Adrenal gland (tissue), 12 donors: ENCODE data around the gene RAB40C. TPM values are rescaled to one million over a fixed set of nuclear protein-coding genes. Genes with fewer than 3 reads are reported as not detected.

Experiments
- DNase-seq, 7 donors: peaks; one replicate each; pipeline ENCODE4 v3.0.0-alpha.2; 2019 to 2020
- H3K27ac ChIP-seq, 5 donors: fragments of 200-600 bp; sonication (generic) in 4 of 5; 1 replicate in 3 of 5; 2 replicates in 2 of 5; pipeline versions ENCODE4 v1.5.1 to v1.8.0; 2016 to 2020; ENCODE audit warnings: mild to moderate bottlenecking in 1 of 5
- H3K27me3 ChIP-seq: fragments of 200-600 bp; 2 replicates; pipeline ENCODE4 v1.8.0; 2021
- H3K36me3 ChIP-seq, 2 donors: fragments of 200-600 bp; replicated peaks in 1 of 2; 1 replicate in 1 of 2; 2 replicates in 1 of 2; pipeline versions ENCODE4 v1.5.1 to v1.8.0; 2018 to 2022
- H3K4me1 ChIP-seq, 2 donors: fragments of 200-600 bp; replicated peaks in 1 of 2; 1 replicate in 1 of 2; 2 replicates in 1 of 2; pipeline versions ENCODE4 v1.5.1 to v1.8.0; 2018 to 2021
- H3K4me3 ChIP-seq, 4 donors: fragments of 200-600 bp; sonication (generic) in 3 of 4; one replicate each; pipeline ENCODE4 v1.5.1; 2016 to 2018
- H3K9me3 ChIP-seq, 3 donors: fragments of 200-600 bp; sonication (generic) in 1 of 3; replicated peaks in 1 of 3; 1 replicate in 2 of 3; 2 replicates in 1 of 3; pipeline versions ENCODE4 v1.5.1 to v1.8.0; 2016 to 2021
- POLR2A ChIP-seq, 2 donors: fragments of 450-650 bp; IDR thresholded peaks; one replicate each; pipeline ENCODE4 v1.6.1; 2017; ENCODE audit warnings: antibody characterized with exemption in 2 of 2, mild to moderate bottlenecking in 2 of 2, moderate library complexity in 1 of 2
- WGBS, 4 donors: extraction: QIAGEN DNeasy Blood & Tissue Kit in 2 of 4; methylation state at CpG; one replicate each; pipeline versions ENCODE4 v1.1.5 to v1.1.7; 2013 to 2017; 5-methylcytosine and 5-hydroxymethylcytosine counted together
- intact Hi-C, 2 donors: fragments of 100-400 bp; cut with DNase I; formaldehyde crosslinking; loops; one replicate each; pipeline versions ENCODE4 v1.14.1 to v1.15.0; 2022 to 2023
- polyA plus RNA-seq, 3 donors: library from polyadenylated mRNA; stranded (reverse); fragments of 200-250 nt in 2 of 3; fragments of 350-450 nt in 1 of 3; fragmentation: Illumina TruSeq in 1 of 3; extraction: RNeasy Lipid Tissue Mini Kit (QIAGEN cat#74804) in 1 of 3; gene quantifications; one replicate each; pipeline ENCODE4 v1.2.3, GENCODE V29; 2013 to 2014
- total RNA-seq, 9 donors: library from RNA; depleted of rRNA in 4 of 9; stranded (reverse); fragments of >200 nt in 4 of 9; fragments of 120-200 nt in 1 of 9; fragmentation: NEBNext Ultra II Directional in 1 of 9; extraction: Animal tissue kit (Norgen Biotek cat#: 25700) in 1 of 9; gene quantifications; one replicate each; pipeline versions ENCODE4 v1.1.0 to v1.2.4, GENCODE V29; 2013 to 2023
- TF ChIP-seq, protein P1 (sequence below), 6 experiments: fragments of 450-650 bp in 4 of 6; fragments of 200-600 bp in 2 of 6; sonication (generic) in 1 of 6; IDR thresholded peaks; 1 replicate in 5 of 6; 2 replicates in 1 of 6; pipeline versions ENCODE4 v1.5.1 to v1.8.0; 2016 to 2021; ENCODE audit warnings: antibody characterized with exemption in 6 of 6, mild to moderate bottlenecking in 2 of 6, moderate library complexity in 1 of 6
- donor health status: healthy with polysubstance abuse.
- donor health status: Bipolar disorder and iron deficiency.
- donor health status: DM: yes; HTN: yes; CAD: no.
- donor health status: DM: no; HTN: no; CAD: no.
- donor health status: DM: no; HTN: no; CAD: no.
- donor health status: DM: yes; HTN: yes; CAD: no.

The RAB40C gene
- total and polyA plus RNA-seq, 12 donors = 2.3 to 36.2 (median 15.8) TPM

DNA sequence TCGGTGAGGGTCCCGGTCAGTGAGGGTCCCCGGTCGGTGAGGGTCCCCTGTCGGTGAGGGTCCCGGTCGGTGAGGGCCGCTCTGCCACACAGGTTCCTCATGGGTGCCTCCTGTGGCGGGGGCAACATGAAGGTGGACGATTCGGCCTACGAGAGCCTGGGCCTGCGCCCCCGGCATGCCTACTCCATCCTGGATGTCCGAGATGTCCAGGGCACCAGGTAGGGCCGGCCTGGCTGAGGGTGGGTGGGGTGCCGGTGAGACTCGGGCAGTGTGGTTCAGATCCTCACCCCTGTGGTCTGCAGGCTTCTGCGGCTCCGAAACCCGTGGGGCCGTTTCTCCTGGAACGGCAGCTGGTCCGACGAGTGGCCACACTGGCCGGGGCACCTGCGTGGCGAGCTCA, 38.7 kb upstream of the RAB40C start:
- 93 to 96% (median 95%) methylated on average over 3 to 28 of the region's 28 CpGs for WGBS, 4 donors
- no peaks in the 10 kb centered on the region for H3K9me3 ChIP-seq
- TF ChIP-seq POLR2A (IDR thresholded peaks at IDR 0.05) = no peak
- TF ChIP-seq, protein P1, sequence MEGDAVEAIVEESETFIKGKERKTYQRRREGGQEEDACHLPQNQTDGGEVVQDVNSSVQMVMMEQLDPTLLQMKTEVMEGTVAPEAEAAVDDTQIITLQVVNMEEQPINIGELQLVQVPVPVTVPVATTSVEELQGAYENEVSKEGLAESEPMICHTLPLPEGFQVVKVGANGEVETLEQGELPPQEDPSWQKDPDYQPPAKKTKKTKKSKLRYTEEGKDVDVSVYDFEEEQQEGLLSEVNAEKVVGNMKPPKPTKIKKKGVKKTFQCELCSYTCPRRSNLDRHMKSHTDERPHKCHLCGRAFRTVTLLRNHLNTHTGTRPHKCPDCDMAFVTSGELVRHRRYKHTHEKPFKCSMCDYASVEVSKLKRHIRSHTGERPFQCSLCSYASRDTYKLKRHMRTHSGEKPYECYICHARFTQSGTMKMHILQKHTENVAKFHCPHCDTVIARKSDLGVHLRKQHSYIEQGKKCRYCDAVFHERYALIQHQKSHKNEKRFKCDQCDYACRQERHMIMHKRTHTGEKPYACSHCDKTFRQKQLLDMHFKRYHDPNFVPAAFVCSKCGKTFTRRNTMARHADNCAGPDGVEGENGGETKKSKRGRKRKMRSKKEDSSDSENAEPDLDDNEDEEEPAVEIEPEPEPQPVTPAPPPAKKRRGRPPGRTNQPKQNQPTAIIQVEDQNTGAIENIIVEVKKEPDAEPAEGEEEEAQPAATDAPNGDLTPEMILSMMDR (IDR thresholded peaks at IDR 0.05) = no peak
- H3K36me3 ChIP-seq = peaks cover 0 to 33% of the 10 kb centered on the region in 2 donors
- H3K27ac ChIP-seq = no peak overlapping the region
- no peaks in the 10 kb centered on the region for H3K27me3 ChIP-seq
- intact Hi-C loops = no loop called here
- no peak for DNase-seq
- H3K4me1 ChIP-seq = peaks cover 0 to 10% of the 10 kb centered on the region in 2 donors
- H3K4me3 ChIP-seq = no peak overlapping the region

DNA sequence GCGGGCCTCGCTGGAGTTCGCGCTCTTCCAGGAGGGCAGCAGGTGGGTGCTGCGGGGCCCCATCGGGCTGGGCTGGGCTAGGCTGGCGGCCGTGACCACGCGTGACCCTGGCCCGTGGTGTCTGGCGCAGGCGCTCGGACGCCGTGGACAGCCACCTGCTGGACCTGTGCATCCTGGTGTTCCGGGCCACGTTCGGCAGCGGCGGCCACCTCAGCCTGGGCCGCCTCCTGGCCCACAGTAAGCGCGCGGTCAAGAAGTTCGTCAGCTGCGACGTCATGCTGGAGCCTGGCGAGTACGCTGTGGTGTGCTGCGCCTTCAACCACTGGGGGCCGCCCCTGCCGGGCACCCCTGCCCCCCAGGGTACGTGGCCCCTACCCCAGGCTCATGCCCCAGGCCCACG, 37.7 kb upstream of the RAB40C start:
- H3K36me3 ChIP-seq = peaks cover 0 to 33% of the 10 kb centered on the region in 2 donors
- no peaks in the 10 kb centered on the region for H3K27me3 ChIP-seq
- H3K9me3 ChIP-seq = no peaks in the 10 kb centered on the region
- H3K4me3 ChIP-seq = no peak overlapping the region
- 95 to 97% methylated on average over 31 to 35 of the region's 35 CpGs; no CpG with 5 or more reads in 2 of the 4 donors for WGBS, 4 donors
- TF ChIP-seq, protein P1 (IDR thresholded peaks at IDR 0.05) = no peak
- no peak for TF ChIP-seq POLR2A (IDR thresholded peaks at IDR 0.05)
- peaks cover 0 to 9% of the 10 kb centered on the region in 2 donors for H3K4me1 ChIP-seq
- DNase-seq = no peak
- intact Hi-C loops = no loop called here
- no peak overlapping the region for H3K27ac ChIP-seq

DNA sequence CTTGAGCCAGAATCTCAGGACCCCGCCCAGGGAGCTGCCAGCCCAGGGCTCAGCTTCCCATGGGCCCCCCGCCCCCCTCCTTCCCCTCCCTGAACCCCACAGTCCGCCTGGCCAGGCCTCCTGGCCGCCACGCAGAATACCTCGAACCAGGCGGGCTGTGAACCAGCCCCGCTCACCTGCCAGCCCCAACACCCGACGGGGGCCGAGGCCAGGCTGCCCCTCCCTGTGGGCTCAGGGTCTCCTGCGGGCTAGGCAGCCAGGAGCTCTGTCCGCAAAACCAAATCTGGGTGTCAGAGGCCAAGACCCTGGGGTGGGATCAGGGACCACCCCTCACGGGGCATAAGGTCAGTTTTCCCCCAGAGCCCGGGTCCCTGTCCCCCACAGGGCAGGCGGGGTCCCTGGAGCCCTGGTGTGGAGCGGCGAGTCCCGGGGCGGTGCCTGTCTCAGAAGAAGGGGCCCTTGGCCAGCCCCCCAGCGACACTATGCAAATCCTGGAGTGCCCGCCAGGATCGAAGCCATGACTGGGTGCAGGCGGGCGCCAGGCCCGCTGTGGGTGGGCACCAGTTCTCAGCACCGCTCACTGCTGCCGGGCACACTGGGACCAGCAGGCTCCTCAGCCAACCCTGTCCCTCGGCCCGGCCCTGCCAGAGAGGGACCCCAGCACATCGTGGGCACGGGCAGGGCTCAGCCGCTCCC, 36.1 kb upstream of the RAB40C start:
- no peak overlapping the region for H3K4me3 ChIP-seq
- DNase-seq = no peak
- H3K27me3 ChIP-seq = peaks cover 2% of the 10 kb centered on the region
- intact Hi-C loops = no loop called here
- H3K9me3 ChIP-seq = no peaks in the 10 kb centered on the region
- no peak overlapping the region for H3K27ac ChIP-seq
- TF ChIP-seq, protein P1 (IDR thresholded peaks at IDR 0.05) = no peak
- TF ChIP-seq POLR2A (IDR thresholded peaks at IDR 0.05) = no peak
- H3K36me3 ChIP-seq = peaks cover 0 to 31% of the 10 kb centered on the region in 2 donors
- WGBS, 4 donors = 90 to 94% (median 93%) methylated on average over 8 to 33 of the region's 33 CpGs; no CpG with 5 or more reads in 1 of the 4 donors
- peaks cover 0 to 6% of the 10 kb centered on the region in 2 donors for H3K4me1 ChIP-seq

DNA sequence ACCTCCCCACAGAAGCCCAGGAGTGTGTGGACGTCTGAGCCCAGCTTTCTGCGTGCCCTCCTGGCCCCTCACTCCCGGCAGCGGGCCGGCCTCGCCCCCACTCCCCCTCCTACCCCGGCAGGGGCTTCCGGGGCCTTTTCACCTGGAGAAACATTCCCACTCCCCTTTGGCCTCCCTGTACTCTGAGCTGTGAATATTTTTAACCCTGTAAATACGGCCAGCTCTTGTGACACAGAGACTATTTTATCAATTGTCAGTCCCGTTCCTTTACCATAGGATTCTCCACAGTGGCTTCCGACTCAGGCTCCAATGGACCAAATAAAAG, 35.6 kb upstream of the RAB40C start:
- Histone ChIP-seq H3K9me3 (no peaks in the 10 kb centered on the region), H3K4me3 (no peak overlapping the region), H3K36me3 (peaks cover 0 to 27% of the 10 kb centered on the region in 2 donors), H3K4me1 (peaks cover 0 to 6% of the 10 kb centered on the region in 2 donors), H3K27ac (no peak overlapping the region), H3K27me3 (peaks cover 8% of the 10 kb centered on the region)
- intact Hi-C loops = no loop called here
- TF ChIP-seq, protein P1 (IDR thresholded peaks at IDR 0.05) = no peak
- TF ChIP-seq POLR2A (IDR thresholded peaks at IDR 0.05) = no peak
- WGBS, 4 donors = 77 to 87% (median 81%) methylated on average over 10 to 11 of the region's 11 CpGs
- DNase-seq = no peak
